GM12875 (cell line): ENCODE data around the gene NEO1.

Experiments used
- H3K4me3 ChIP-seq: one replicate; pipeline ENCODE4 v1.5.1; 2011; ENCODE audit warnings: low read depth, low read length, control low read depth
- CTCF ChIP-seq: IDR thresholded peaks from 2 replicates; pipeline ENCODE4 v1.5.1; 2011; ENCODE audit warnings: low read depth, mild to moderate bottlenecking, control low read depth, inconsistent platforms, low read length, moderate library complexity, borderline replicate concordance; ENCODE audit not compliant: insufficient read depth

Gene NEO1

GRCh38 chr15:73051807-73052652 is at the start of gene NEO1:
TSS of gene NEO1 (plus strand) at chr15:73052463. CDS start at chr15:73052676, 213 bp downstream.
- H3K4me3 ChIP-seq = peak within 1 kb of the TSS; percentile 58
- no peak for TF ChIP-seq CTCF

GRCh38 chr15:73004462-73004861 is 47.8 kb upstream of the NEO1 start:
- TF ChIP-seq CTCF = no peak
- H3K4me3 ChIP-seq = no peak overlapping the region

GRCh38 chr15:73005032-73005431 is 47.2 kb upstream of the NEO1 start:
- no peak overlapping the region for H3K4me3 ChIP-seq
- TF ChIP-seq CTCF = no peak

- TF ChIP-seq CTCF = no peak
- H3K4me3 ChIP-seq = no peak overlapping the region
These were observed 46.8 kb upstream of the NEO1 start for GRCh38 chr15:73005446-73005845.

- no peak overlapping the region for H3K4me3 ChIP-seq
- TF ChIP-seq CTCF = no peak
These were observed 45.7 kb upstream of the NEO1 start for GRCh38 chr15:73006523-73006922.

- no peak overlapping the region for H3K4me3 ChIP-seq
- no peak for TF ChIP-seq CTCF
These were observed 42.9 kb upstream of the NEO1 start for GRCh38 chr15:73009066-73010056.
